ENCODE measurements around the gene CHKA. TPM values are rescaled to one million over a fixed set of nuclear protein-coding genes. Genes with fewer than 3 reads are reported as not detected.

CHKA gene
- total and polyA plus RNA-seq, 2 donors (not counting 3 experiments of a cell fraction or from before 2014, with no cell fraction given): 21.4 to 25.1 TPM

DNA sequence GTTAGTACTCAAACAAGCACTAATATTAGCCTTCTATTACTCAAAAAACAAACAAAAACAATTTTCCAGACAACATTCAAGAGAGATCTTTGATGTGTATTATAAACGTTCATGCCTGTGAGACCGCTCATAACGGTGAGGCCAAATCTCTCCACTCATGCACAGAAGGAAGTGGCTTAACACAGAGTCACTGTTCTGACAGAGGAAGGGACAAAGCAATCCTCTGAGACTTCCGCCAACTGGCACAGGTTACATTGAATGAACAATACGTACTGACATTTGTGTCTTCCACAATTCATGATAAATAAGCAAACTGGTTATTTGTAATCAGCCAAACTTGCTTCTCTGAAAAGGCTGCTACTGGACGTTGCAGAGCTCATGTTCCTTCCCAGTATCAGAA, 30.5 kb downstream of the CHKA start:
- Histone ChIP-seq H3K9me1 (replicated peaks; ENCODE audit: control insufficient read depth, extremely low read depth, insufficient read depth, low read length) (no peaks in the 10 kb centered on the region), H3K4me3 (replicated peaks in 1 of 3; ENCODE audit: insufficient read depth in 1 of 3, low read depth in 1 of 3, low read length in 3 of 3) (no peak overlapping the region), H3K79me2 (ENCODE audit: control insufficient read depth, insufficient read depth, low read length) (no peaks in the 10 kb centered on the region), H3K36me3 (ENCODE audit: control insufficient read depth in 2 of 2, extremely low read depth in 1 of 2, insufficient read depth in 2 of 2, low read length in 2 of 2) (no peaks in the 10 kb centered on the region), H3K27ac (ENCODE audit: insufficient read depth, low read depth, low read length) (no peak overlapping the region), H3K27me3 (ENCODE audit: control insufficient read depth in 2 of 2, insufficient read depth in 2 of 2, low read length in 2 of 2) (no peaks in the 10 kb centered on the region), H4K20me1 (replicated peaks; ENCODE audit: control insufficient read depth, extremely low read depth, insufficient read depth, low read length) (no peaks in the 10 kb centered on the region), H3K4me2 (ENCODE audit: insufficient read depth, low read length) (no peak overlapping the region), H3K9ac (replicated peaks; ENCODE audit: extremely low read depth, insufficient read depth, low read length) (no peak overlapping the region), H3K4me1 (ENCODE audit: control insufficient read depth, extremely low read depth, insufficient read depth, low read length) (no peaks in the 10 kb centered on the region), H3K9me3 (replicated peaks; ENCODE audit: control insufficient read depth, insufficient read depth, low read length) (no peaks in the 10 kb centered on the region), H2AFZ (ENCODE audit: low read depth, low read length) (no peak overlapping the region)
- CTCF ChIA-PET: interaction anchor here (1.0 to 2.0 kb wide), 5 partner anchors 9 to 118 kb away, joined by 3 to 6 read pairs (median 3); no protein-coding TSS in a partner anchor
- TF ChIP-seq, protein P1, sequence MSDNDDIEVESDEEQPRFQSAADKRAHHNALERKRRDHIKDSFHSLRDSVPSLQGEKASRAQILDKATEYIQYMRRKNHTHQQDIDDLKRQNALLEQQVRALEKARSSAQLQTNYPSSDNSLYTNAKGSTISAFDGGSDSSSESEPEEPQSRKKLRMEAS (IDR thresholded peaks at IDR 0.05; ENCODE audit: insufficient read depth, insufficient read length): no peak
- no peak for TF ChIP-seq JUN (IDR thresholded peaks at IDR 0.05; ENCODE audit: borderline replicate concordance, insufficient read depth, insufficient read length, low read depth)
- no peak for TF ChIP-seq GATA2 (IDR thresholded peaks at IDR 0.05; ENCODE audit: insufficient read depth, insufficient read length, low read depth, low read length)
- TF ChIP-seq POLR2AphosphoS5 (IDR thresholded peaks at IDR 0.05; ENCODE audit: insufficient read depth, low read depth, low read length): no peak
- no peak for TF ChIP-seq MYC (IDR thresholded peaks at IDR 0.05; ENCODE audit: low read depth, low read length)
- no peak for TF ChIP-seq EZH2 (IDR thresholded peaks at IDR 0.05; ENCODE audit: borderline replicate concordance, low read depth, low read length, severe bottlenecking)
- no peak for TF ChIP-seq FOS (IDR thresholded peaks at IDR 0.05; ENCODE audit: borderline replicate concordance, insufficient read depth, low read length)
- TF ChIP-seq, protein P2, sequence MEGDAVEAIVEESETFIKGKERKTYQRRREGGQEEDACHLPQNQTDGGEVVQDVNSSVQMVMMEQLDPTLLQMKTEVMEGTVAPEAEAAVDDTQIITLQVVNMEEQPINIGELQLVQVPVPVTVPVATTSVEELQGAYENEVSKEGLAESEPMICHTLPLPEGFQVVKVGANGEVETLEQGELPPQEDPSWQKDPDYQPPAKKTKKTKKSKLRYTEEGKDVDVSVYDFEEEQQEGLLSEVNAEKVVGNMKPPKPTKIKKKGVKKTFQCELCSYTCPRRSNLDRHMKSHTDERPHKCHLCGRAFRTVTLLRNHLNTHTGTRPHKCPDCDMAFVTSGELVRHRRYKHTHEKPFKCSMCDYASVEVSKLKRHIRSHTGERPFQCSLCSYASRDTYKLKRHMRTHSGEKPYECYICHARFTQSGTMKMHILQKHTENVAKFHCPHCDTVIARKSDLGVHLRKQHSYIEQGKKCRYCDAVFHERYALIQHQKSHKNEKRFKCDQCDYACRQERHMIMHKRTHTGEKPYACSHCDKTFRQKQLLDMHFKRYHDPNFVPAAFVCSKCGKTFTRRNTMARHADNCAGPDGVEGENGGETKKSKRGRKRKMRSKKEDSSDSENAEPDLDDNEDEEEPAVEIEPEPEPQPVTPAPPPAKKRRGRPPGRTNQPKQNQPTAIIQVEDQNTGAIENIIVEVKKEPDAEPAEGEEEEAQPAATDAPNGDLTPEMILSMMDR (IDR thresholded peaks at IDR 0.05; ENCODE audit: extremely low read depth in 1 of 2, insufficient read depth in 1 of 2, low read depth in 1 of 2, low read length in 2 of 2): no peak
- no peak for TF ChIP-seq POLR2A (IDR thresholded peaks at IDR 0.05; ENCODE audit: low read depth, low read length)
- FAIRE-seq: peak; percentile 66
- POLR2A ChIA-PET: no interaction called here
- dilution Hi-C loops (cut with MboI; ENCODE audit: extremely low pct_ligation_motif_present, low sequenced_read_pairs) (no loop called here), intact Hi-C loops (cut with micrococcal nuclease) (no loop called here)
- DNase-seq (ENCODE audit: low read depth, low spot score): no peak
- no TSS peak for BruUV-seq (replicated peaks)

All from endothelial cell of umbilical vein (primary cell).